T-cell (primary cell): ENCODE measurements around the gene NUP210. TPM values are rescaled to one million over a fixed set of nuclear protein-coding genes. Genes with fewer than 3 reads are reported as not detected.

Source experiments
- ATAC-seq, 4 experiments: fragments of 200-7000 bp in 3 of 4; fragments of 150-1000 bp in 1 of 4; cut with Tn5 transposase; replicated peaks in 1 of 4; 1 replicate in 3 of 4; 2 replicates in 1 of 4; pipeline ENCODE4 v1.10.0; 2021; ENCODE audit warnings: moderate library complexity in 3 of 4, mild to moderate bottlenecking in 2 of 4, moderate number of reproducible peaks in 1 of 4
- CTCF ChIA-PET, 2 donors: fragments of 300-600 bp; sonication (Branson Sonifier 250); formaldehyde crosslinking; loops; one replicate each; lab custom pipeline; 2022; ENCODE audit warnings: antibody characterized with exemption in 2 of 2; lab: Charles Lee
- POLR2A ChIA-PET, 2 donors: fragments of 300-600 bp; sonication (Branson Sonifier 250); formaldehyde crosslinking; loops; one replicate each; lab custom pipeline; 2022; ENCODE audit warnings: antibody characterized with exemption in 2 of 2; lab: Charles Lee
- DNase-seq, 35 experiments: peaks; one replicate each; pipeline versions ENCODE4 v3.0.0 to v3.0.0-alpha.2; 2013 to 2023
- H3K27ac ChIP-seq: one replicate; pipeline ENCODE4 v1.5.1; 2013; ENCODE audit warnings: low read length
- H3K27me3 ChIP-seq, 2 experiments: replicated peaks in 1 of 2; 1 replicate in 1 of 2; 2 replicates in 1 of 2; pipeline versions ENCODE4 v1.6.1 to v1.7.0; 2013; ENCODE audit warnings: low read length in 1 of 2, mixed read lengths in 1 of 2; ENCODE audit not compliant: control insufficient read depth in 2 of 2, insufficient read depth in 2 of 2; ENCODE audit errors: extremely low read depth in 1 of 2
- H3K36me3 ChIP-seq, 2 donors: 1 replicate in 1 of 2; 2 replicates in 1 of 2; pipeline versions ENCODE4 v1.6.1 to v1.7.0; 2013; ENCODE audit warnings: low read length in 1 of 2; ENCODE audit not compliant: control insufficient read depth in 2 of 2, insufficient read depth in 1 of 2; ENCODE audit errors: extremely low read depth in 1 of 2
- H3K4me1 ChIP-seq, 2 experiments: 1 replicate in 1 of 2; 2 replicates in 1 of 2; pipeline versions ENCODE4 v1.6.1 to v1.7.0; 2013; ENCODE audit warnings: low read length in 2 of 2, mixed read lengths in 1 of 2; ENCODE audit not compliant: insufficient read depth in 2 of 2, control insufficient read depth in 1 of 2; ENCODE audit errors: extremely low read depth in 1 of 2
- H3K4me3 ChIP-seq, 2 donors: 1 replicate in 1 of 2; 2 replicates in 1 of 2; pipeline versions ENCODE4 v1.5.1 to v1.7.0; 2013; ENCODE audit warnings: mild to moderate bottlenecking in 2 of 2, low read length in 1 of 2, moderate library complexity in 1 of 2; ENCODE audit not compliant: control insufficient read depth in 1 of 2; ENCODE audit errors: extremely low read depth in 1 of 2
- H3K9me3 ChIP-seq: 2 replicates; pipeline ENCODE4 v1.7.0; 2013
- H3K27ac Mint-ChIP-seq, 2 donors: one replicate each; pipeline ENCODE4 v1.8.0; 2020 to 2021; ENCODE audit warnings: mild to moderate bottlenecking in 2 of 2, mixed read lengths in 2 of 2
- H3K27me3 Mint-ChIP-seq, 2 donors: one replicate each; pipeline ENCODE4 v1.8.0; 2021 to 2022; ENCODE audit warnings: mixed read lengths in 2 of 2
- H3K36me3 Mint-ChIP-seq: one replicate; pipeline ENCODE4 v1.8.0; 2021; ENCODE audit warnings: mixed read lengths
- H3K4me1 Mint-ChIP-seq, 3 donors: one replicate each; pipeline ENCODE4 v1.8.0; 2020 to 2022; ENCODE audit warnings: mixed read lengths in 3 of 3, mild to moderate bottlenecking in 1 of 3
- H3K4me3 Mint-ChIP-seq, 3 donors: one replicate each; pipeline ENCODE4 v1.8.0; 2020 to 2022; ENCODE audit warnings: mild to moderate bottlenecking in 3 of 3, mixed read lengths in 3 of 3, moderate library complexity in 3 of 3
- H3K9me3 Mint-ChIP-seq, 3 donors: one replicate each; pipeline ENCODE4 v1.8.0; 2020 to 2022; ENCODE audit warnings: mixed read lengths in 3 of 3
- WGBS: methylation state at CpG from one replicate; pipeline ENCODE4 v1.1.5; 2013; ENCODE audit warnings: missing lambda C conversion rate; ENCODE audit not compliant: insufficient coverage; 5-methylcytosine and 5-hydroxymethylcytosine counted together
- total RNA-seq, 35 experiments: library from RNA in 6 of 35; stranded (reverse) in 6 of 35; fragments of 120-200 nt in 1 of 35; gene quantifications; one replicate each; pipeline versions ENCODE4 v1.2.1 to v1.2.4 and lab custom pipeline; 2013 to 2026

Gene NUP210
- total RNA-seq, 5 donors from 2014 or later (not counting 1 experiment from before 2014, with no cell fraction given) = 117 to 148 (median 125) TPM

DNA sequence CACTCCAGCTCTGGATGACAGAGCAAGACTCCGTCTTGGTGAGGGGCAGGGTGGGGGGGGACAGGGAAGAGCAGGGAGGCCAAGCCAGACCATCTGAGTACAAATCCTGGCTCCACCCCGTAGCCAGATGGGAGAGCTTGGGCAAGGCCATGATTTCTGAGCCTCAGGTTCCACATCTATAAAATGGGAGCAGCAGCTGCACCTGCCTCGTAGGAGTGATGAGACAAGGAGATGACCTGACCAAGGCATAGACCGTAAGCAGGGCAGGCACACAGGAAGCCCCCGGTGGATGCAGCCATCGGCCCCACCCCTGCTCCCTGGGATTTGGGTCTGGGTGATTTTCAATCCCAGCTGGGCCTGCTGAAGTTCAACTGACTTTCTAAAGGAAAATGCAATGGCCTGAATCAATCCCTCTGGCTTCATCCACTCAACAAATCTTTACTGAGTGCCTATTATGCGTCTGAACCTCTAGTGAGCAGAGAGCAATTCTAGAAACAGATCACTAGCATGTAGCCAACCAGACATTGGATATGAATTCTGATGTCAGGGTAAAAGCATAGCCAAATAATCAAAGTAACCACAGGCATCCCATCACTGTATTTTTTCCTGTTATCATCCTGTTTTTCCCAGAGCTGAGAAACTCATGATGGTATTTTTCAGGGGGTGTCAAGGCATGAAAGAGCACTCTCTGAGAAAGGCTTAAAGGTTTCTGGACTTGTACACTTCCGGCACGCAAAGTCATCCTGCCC, 141.2 kb downstream of the NUP210 start:
- Histone ChIP-seq H3K4me3 (no peak overlapping the region), H3K4me1 (peaks cover 0 to 20% of the 10 kb centered on the region in 2 experiments), H3K27ac (no peak overlapping the region), H3K27me3 (peaks cover 0 to 71% of the 10 kb centered on the region in 2 experiments), H3K36me3 (no peaks in the 10 kb centered on the region), H3K9me3 (no peaks in the 10 kb centered on the region)
- ATAC-seq = no peak
- Mint-ChIP-seq H3K9me3 (peaks cover 3 to 4% (median 4%) of the 10 kb centered on the region in 3 donors), H3K4me1 (peaks cover 7 to 13% (median 8%) of the 10 kb centered on the region in 3 donors), H3K4me3 (no peak overlapping the region), H3K27ac (no peak overlapping the region), H3K27me3 (peaks cover 32 to 44% of the 10 kb centered on the region in 2 donors), H3K36me3 (peaks cover 2% of the 10 kb centered on the region)
- no peak for DNase-seq
- 84% methylated on average over 6 of the region's 9 CpGs for WGBS
- POLR2A ChIA-PET = interaction anchor here in 1 of 2 donors (0.6 kb wide), 1 partner anchor 153 kb away, joined by 3 read pairs; no protein-coding TSS in a partner anchor
- CTCF ChIA-PET = no interaction called here

DNA sequence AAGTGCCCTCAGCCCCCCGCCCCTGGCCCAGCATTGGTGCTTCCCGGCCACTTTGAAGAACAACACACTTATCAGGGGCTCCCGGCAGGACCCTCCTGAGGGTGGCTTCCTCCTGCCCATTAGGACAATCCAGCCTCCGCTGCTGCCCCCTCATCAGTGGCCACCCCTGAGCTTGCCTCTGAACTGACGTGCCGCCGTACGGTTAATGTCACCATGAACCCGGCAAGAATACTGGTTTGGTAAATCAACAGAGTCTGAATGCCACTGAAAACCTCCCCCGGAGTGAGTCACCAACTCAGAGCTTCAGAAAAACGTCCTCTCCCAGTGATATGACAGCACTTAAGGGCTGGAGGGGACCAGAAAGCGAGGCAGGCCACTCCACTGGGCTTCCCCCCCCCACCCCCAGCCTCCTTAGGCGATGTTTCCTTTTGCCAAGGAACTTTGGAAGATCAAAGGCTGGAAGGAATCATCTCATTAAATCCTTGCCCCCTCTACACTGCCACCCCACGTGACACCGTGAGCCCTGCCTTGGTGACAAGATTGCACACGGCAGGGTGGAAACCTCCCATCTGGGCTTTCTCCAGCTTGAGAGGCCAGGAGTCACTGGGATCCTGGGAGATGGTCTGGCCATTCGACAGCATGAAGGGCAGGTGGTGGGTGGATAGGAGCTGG, 142.1 kb downstream of the NUP210 start:
- no peaks in the 10 kb centered on the region for H3K9me3 ChIP-seq
- WGBS = 48% methylated on average over 14 of the region's 17 CpGs
- peaks cover 6 to 7% (median 7%) of the 10 kb centered on the region in 3 donors for H3K4me1 Mint-ChIP-seq
- no peaks in the 10 kb centered on the region for H3K9me3 Mint-ChIP-seq
- no peak for ATAC-seq
- no peak overlapping the region for H3K4me3 Mint-ChIP-seq
- H3K27ac Mint-ChIP-seq = no peak overlapping the region
- peaks cover 24 to 36% of the 10 kb centered on the region in 2 donors for H3K27me3 Mint-ChIP-seq
- no peak for DNase-seq
- ChIA-PET POLR2A (interaction anchor here in 1 of 2 donors (0.6 kb wide), 1 partner anchor 152 kb away, joined by 3 read pairs; no protein-coding TSS in a partner anchor), CTCF (no interaction called here)
- no peaks in the 10 kb centered on the region for H3K36me3 ChIP-seq
- H3K36me3 Mint-ChIP-seq = no peaks in the 10 kb centered on the region
- H3K4me3 ChIP-seq = no peak overlapping the region
- no peak overlapping the region for H3K27ac ChIP-seq
- H3K27me3 ChIP-seq = peaks cover 0 to 70% of the 10 kb centered on the region in 2 experiments
- peaks cover 0 to 15% of the 10 kb centered on the region in 2 experiments for H3K4me1 ChIP-seq

DNA sequence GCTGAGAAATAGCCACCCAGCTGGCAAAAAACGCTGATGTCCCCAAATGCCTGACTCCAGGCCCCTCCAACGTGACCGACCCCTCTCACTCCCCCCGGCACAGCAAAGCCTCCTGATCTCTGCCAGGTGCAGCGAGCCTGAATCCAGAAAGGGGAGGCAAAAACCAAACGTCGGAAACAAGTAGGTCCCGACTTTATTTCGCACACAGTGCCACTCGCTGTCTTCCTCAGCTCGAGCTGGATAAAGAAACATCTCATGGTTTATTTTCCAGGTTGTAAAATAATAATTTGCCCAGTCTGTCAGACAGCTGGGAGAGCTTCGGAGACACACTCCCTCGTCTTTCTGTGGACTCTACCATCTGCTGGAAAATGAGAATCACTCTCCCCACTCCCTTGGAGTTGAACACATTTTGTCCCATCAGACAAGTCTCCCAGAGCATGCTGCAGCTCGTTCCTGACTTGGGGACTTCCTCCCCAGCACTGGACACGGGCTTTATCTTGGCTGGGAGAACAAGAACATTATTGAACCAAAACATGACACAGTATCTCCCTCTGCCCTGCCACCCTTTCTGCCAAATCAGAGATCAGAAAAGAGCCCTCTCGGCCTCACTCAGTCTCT, 142.8 kb downstream of the NUP210 start:
- no peak overlapping the region for H3K4me3 ChIP-seq
- ChIA-PET CTCF (no interaction called here), POLR2A (no interaction called here)
- DNase-seq (no peak), ATAC-seq (no peak)
- no peaks in the 10 kb centered on the region for H3K36me3 ChIP-seq
- Mint-ChIP-seq H3K4me3 (no peak overlapping the region), H3K27ac (no peak overlapping the region), H3K4me1 (peaks cover 6 to 7% (median 7%) of the 10 kb centered on the region in 3 donors), H3K27me3 (peaks cover 24 to 36% of the 10 kb centered on the region in 2 donors), H3K36me3 (no peaks in the 10 kb centered on the region), H3K9me3 (no peaks in the 10 kb centered on the region)
- WGBS = 72% methylated on average over 14 of the region's 16 CpGs
- no peak overlapping the region for H3K27ac ChIP-seq
- H3K27me3 ChIP-seq = peaks cover 0 to 70% of the 10 kb centered on the region in 2 experiments
- H3K4me1 ChIP-seq = peaks cover 0 to 14% of the 10 kb centered on the region in 2 experiments
- H3K9me3 ChIP-seq = no peaks in the 10 kb centered on the region

DNA sequence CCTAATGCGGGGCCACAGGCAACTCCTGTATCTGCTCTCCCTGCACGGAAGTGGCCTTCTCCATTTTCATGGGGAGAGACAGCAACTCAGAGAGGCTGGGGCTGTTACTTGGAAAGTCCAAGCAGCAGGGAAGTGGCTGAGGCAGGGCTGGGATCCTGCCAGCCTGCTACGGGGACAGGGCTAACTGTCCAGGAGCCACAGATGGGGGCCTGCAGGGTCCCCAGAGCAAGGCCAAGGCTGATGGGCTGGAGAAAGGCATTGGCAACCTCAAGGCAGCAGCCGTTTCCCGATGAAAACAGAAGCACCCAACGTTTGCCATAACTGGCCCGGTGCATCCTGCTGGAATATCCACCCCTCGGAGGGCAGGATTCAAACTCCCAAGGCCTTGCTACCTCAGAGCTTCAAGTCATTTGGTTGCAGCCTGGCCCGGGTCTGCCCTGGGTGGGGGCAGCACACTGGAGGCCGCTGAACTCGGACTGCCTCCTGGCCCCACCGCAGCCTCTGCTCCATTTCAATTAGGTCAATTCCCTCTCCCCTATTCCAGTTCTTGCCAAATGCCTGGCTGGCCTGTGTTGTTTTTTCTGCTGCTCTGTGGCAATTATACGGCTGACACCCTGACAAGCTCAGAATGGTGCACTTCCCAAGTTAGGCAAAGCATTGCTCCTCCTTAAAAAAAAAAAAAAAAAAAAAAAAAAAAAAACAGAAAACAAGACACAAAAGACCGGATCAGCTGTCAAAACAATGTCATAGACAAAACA, 143.5 kb downstream of the NUP210 start:
- peaks cover 23 to 32% of the 10 kb centered on the region in 2 donors for H3K27me3 Mint-ChIP-seq
- H3K27ac ChIP-seq = no peak overlapping the region
- no peaks in the 10 kb centered on the region for H3K36me3 ChIP-seq
- H3K27me3 ChIP-seq = peaks cover 0 to 63% of the 10 kb centered on the region in 2 experiments
- H3K9me3 ChIP-seq = no peaks in the 10 kb centered on the region
- no peaks in the 10 kb centered on the region for H3K9me3 Mint-ChIP-seq
- no peak overlapping the region for H3K4me3 Mint-ChIP-seq
- WGBS = 86% methylated on average over 13 of the region's 14 CpGs
- no peak for DNase-seq
- ATAC-seq = no peak
- ChIA-PET POLR2A (no interaction called here), CTCF (interaction anchor here in 1 of 2 donors (0.6 kb wide), 1 partner anchor 31 kb away, joined by 3 read pairs; no protein-coding TSS in a partner anchor)
- H3K36me3 Mint-ChIP-seq = no peaks in the 10 kb centered on the region
- no peak overlapping the region for H3K4me3 ChIP-seq
- peaks cover 0 to 7% of the 10 kb centered on the region in 2 experiments for H3K4me1 ChIP-seq
- no peak overlapping the region for H3K27ac Mint-ChIP-seq
- H3K4me1 Mint-ChIP-seq = peaks cover 4 to 5% (median 5%) of the 10 kb centered on the region in 3 donors

DNA sequence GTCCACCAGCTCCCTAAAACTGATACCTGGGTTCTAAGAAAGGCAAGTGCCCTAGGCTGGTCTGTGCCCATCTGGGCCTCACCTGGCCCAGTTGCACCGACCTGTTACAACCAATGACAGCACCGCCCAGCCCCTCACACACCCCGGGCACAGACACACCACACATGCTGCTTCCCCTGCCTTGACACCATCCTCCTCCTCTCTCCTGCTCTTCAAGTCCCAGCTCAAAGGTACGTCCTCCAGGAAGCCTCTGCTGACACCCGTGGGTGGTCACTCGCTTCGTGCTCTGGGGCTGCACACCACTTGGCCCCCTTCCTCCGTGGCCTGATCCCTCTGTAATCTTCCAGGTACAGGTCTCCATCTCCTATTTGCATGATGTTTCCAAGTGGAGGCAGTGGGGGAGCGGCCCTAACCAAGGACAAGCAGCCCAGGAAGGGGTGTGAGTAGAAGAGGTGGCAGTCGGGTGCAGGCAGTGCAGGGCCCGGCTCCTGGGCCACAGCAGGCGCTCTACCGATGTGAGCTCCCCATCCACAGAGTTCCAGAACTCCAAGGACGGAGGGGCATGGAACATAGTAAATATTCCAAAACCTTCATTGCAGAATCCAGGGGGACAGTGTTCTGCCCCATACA, 144.6 kb downstream of the NUP210 start:
- CTCF ChIA-PET = interaction anchor here in 1 of 2 donors (0.7 kb wide), 1 partner anchor 17 kb away, joined by 12 read pairs; no protein-coding TSS in a partner anchor
- Mint-ChIP-seq H3K36me3 (no peaks in the 10 kb centered on the region), H3K27ac (no peak overlapping the region)

More for the DNA sequence above, 144.6 kb downstream of the NUP210 start:
- Mint-ChIP-seq H3K4me1 (no peaks in the 10 kb centered on the region), H3K27me3 (peaks cover 14 to 21% of the 10 kb centered on the region in 2 donors), H3K4me3 (no peak overlapping the region), H3K9me3 (no peaks in the 10 kb centered on the region)
- Histone ChIP-seq H3K9me3 (no peaks in the 10 kb centered on the region), H3K4me1 (no peaks in the 10 kb centered on the region), H3K4me3 (no peak overlapping the region), H3K27ac (no peak overlapping the region), H3K36me3 (no peaks in the 10 kb centered on the region), H3K27me3 (peaks cover 0 to 52% of the 10 kb centered on the region in 2 experiments)
- WGBS = 89% methylated on average over 9 of the region's 14 CpGs
- DNase-seq (no peak), ATAC-seq (no peak)
- POLR2A ChIA-PET = no interaction called here
